H1 (cell line): ENCODE measurements around the gene YAP1. TPM values are rescaled to one million over a fixed set of nuclear protein-coding genes. Genes with fewer than 3 reads are reported as not detected.

Experiments
- CTCF ChIA-PET: fragments of 300-600 bp; sonication (Branson Sonifier 250); formaldehyde crosslinking; loops from one replicate; lab custom pipeline; 2021; ENCODE audit not compliant: partially characterized antibody; lab: Charles Lee
- POLR2A ChIA-PET: fragments of 300-600 bp; sonication (Branson Sonifier 250); formaldehyde crosslinking; loops from one replicate; lab custom pipeline; 2021; ENCODE audit warnings: inconsistent platforms; ENCODE audit not compliant: partially characterized antibody; lab: Charles Lee
- DNase-seq, 2 experiments: peaks; one replicate each; pipeline versions ENCODE4 v3.0.0 to v3.0.0-alpha.2; 2010 to 2022; ENCODE audit warnings: low spot score in 2 of 2, low read depth in 1 of 2, mixed read lengths in 1 of 2
- FAIRE-seq: peaks from 2 replicates; lab custom pipeline; 2011; peaks lifted over from hg19 to GRCh38; lab: Jason Lieb, UNC
- H2AFZ ChIP-seq: 2 replicates; pipeline ENCODE4 v1.8.1; 2012; ENCODE audit warnings: low read length, inconsistent platforms
- H2AK5ac ChIP-seq: 2 replicates; pipeline ENCODE4 v1.6.1; 2013; ENCODE audit warnings: low read depth, low read length
- H2BK120ac ChIP-seq: replicated peaks from 2 replicates; pipeline ENCODE3; 2013; ENCODE audit warnings: low read depth, low read length, inconsistent platforms
- H2BK12ac ChIP-seq: 2 replicates; pipeline ENCODE4 v1.6.1; 2013; ENCODE audit warnings: low read depth, low read length
- H2BK15ac ChIP-seq: 2 replicates; pipeline ENCODE4 v1.6.1; 2013; ENCODE audit warnings: low read length
- H2BK20ac ChIP-seq: 2 replicates; pipeline ENCODE4 v1.6.1; 2013; ENCODE audit warnings: low read length
- H2BK5ac ChIP-seq: 2 replicates; pipeline ENCODE4 v1.6.1; 2013; ENCODE audit warnings: low read depth, low read length
- H3K14ac ChIP-seq: 2 replicates; pipeline ENCODE4 v1.6.1; 2013; ENCODE audit warnings: inconsistent platforms; ENCODE audit not compliant: insufficient read length
- H3K18ac ChIP-seq: 2 replicates; pipeline ENCODE4 v1.6.1; 2013; ENCODE audit warnings: low read length; ENCODE audit errors: extremely low read depth
- H3K23ac ChIP-seq: 2 replicates; pipeline ENCODE4 v1.6.1; 2013; ENCODE audit warnings: inconsistent platforms; ENCODE audit not compliant: insufficient read length
- H3K23me2 ChIP-seq: 2 replicates; pipeline ENCODE4 v1.6.1; 2013; ENCODE audit warnings: low read depth, low read length
- H3K27ac ChIP-seq: 2 replicates; pipeline ENCODE4 v1.6.1; 2011; ENCODE audit warnings: low read depth, low read length, inconsistent platforms
- H3K27me3 ChIP-seq, 4 experiments: replicated peaks in 1 of 4; 1 replicate in 1 of 4; 2 replicates in 3 of 4; pipeline versions ENCODE4 v1.6.1 to v1.8.1; 2011 to 2013; ENCODE audit warnings: low read length in 3 of 4, mild to moderate bottlenecking in 3 of 4, inconsistent platforms in 2 of 4, mixed read lengths in 2 of 4, moderate library complexity in 1 of 4; ENCODE audit not compliant: control insufficient read depth in 3 of 4, insufficient read depth in 3 of 4; ENCODE audit errors: extremely low read depth in 1 of 4
- H3K36me3 ChIP-seq, 4 experiments: 2 replicates each; pipeline versions ENCODE4 v1.6.1 to v1.8.1; 2011 to 2013; ENCODE audit warnings: mild to moderate bottlenecking in 4 of 4, low read length in 3 of 4, moderate library complexity in 2 of 4, control low read depth in 1 of 4, inconsistent platforms in 1 of 4; ENCODE audit not compliant: insufficient read depth in 4 of 4, control insufficient read depth in 2 of 4
- H3K4ac ChIP-seq: replicated peaks from 2 replicates; pipeline ENCODE3; 2013; ENCODE audit warnings: low read length, low read depth, mixed read lengths, inconsistent platforms; ENCODE audit not compliant: insufficient read length
- H3K4me1 ChIP-seq, 4 experiments: replicated peaks in 1 of 4; 1 replicate in 1 of 4; 2 replicates in 3 of 4; pipeline versions ENCODE4 v1.6.1 to v1.8.1; 2011 to 2013; ENCODE audit warnings: low read length in 3 of 4, inconsistent platforms in 2 of 4, mixed read lengths in 1 of 4; ENCODE audit not compliant: insufficient read depth in 4 of 4, control insufficient read depth in 3 of 4
- H3K4me2 ChIP-seq, 2 experiments: 2 replicates each; pipeline versions ENCODE4 v1.6.1 to v1.8.1; 2011 to 2013; ENCODE audit warnings: low read depth in 2 of 2, low read length in 2 of 2, control low read depth in 1 of 2, inconsistent platforms in 1 of 2, mild to moderate bottlenecking in 1 of 2; ENCODE audit not compliant: insufficient read depth in 1 of 2
- H3K4me3 ChIP-seq, 4 experiments: fragments of 200-600, 300-600 bp in 1 of 4; sonication (generic), shearing (Covaris generic), sonication (Bioruptor Twin) in 1 of 4; 2 replicates each; pipeline versions ENCODE4 v1.5.1 to v1.8.1; 2011 to 2016; ENCODE audit warnings: low read length in 4 of 4, low read depth in 3 of 4, control low read depth in 2 of 4, inconsistent platforms in 2 of 4, mild to moderate bottlenecking in 2 of 4, mixed read lengths in 1 of 4, moderate library complexity in 1 of 4; ENCODE audit not compliant: insufficient read depth in 2 of 4; ENCODE audit errors: extremely low read depth in 1 of 4
- H3K56ac ChIP-seq: replicated peaks from 2 replicates; pipeline ENCODE3; 2013; ENCODE audit warnings: low read depth, mild to moderate bottlenecking, mixed read lengths, low read length, inconsistent platforms; ENCODE audit not compliant: insufficient read length
- H3K79me1 ChIP-seq: 2 replicates; pipeline ENCODE4 v1.6.1; 2013; ENCODE audit warnings: low read depth, low read length, control low read depth
- H3K79me2 ChIP-seq, 2 experiments: 2 replicates each; pipeline versions ENCODE4 v1.6.1 to v1.8.1; 2012 to 2013; ENCODE audit warnings: low read length in 2 of 2, mild to moderate bottlenecking in 2 of 2, inconsistent platforms in 1 of 2; ENCODE audit not compliant: insufficient read depth in 2 of 2, control insufficient read depth in 1 of 2
- H3K9ac ChIP-seq, 4 experiments: replicated peaks in 1 of 4; 1 replicate in 1 of 4; 2 replicates in 3 of 4; pipeline versions ENCODE4 v1.6.1 to v1.8.1; 2011 to 2013; ENCODE audit warnings: low read depth in 3 of 4, low read length in 3 of 4, control low read depth in 2 of 4, mild to moderate bottlenecking in 2 of 4, moderate library complexity in 2 of 4, inconsistent platforms in 1 of 4; ENCODE audit errors: extremely low read depth in 1 of 4
- H3K9me3 ChIP-seq, 2 experiments: 2 replicates each; pipeline versions ENCODE4 v1.6.1 to v1.8.1; 2012 to 2013; ENCODE audit warnings: mild to moderate bottlenecking in 2 of 2, moderate library complexity in 2 of 2, control low read depth in 1 of 2, inconsistent platforms in 1 of 2, low read depth in 1 of 2, low read length in 1 of 2, mixed read lengths in 1 of 2; ENCODE audit not compliant: insufficient read depth in 2 of 2
- H4K20me1 ChIP-seq, 2 experiments: replicated peaks in 1 of 2; 2 replicates each; pipeline versions ENCODE3 to v1.8.1; 2011 to 2013; ENCODE audit warnings: inconsistent platforms in 2 of 2, low read length in 2 of 2, mild to moderate bottlenecking in 1 of 2; ENCODE audit not compliant: insufficient read depth in 2 of 2, control insufficient read depth in 1 of 2
- H4K5ac ChIP-seq: 2 replicates; pipeline ENCODE4 v1.6.1; 2013; ENCODE audit warnings: low read length, low read depth, mixed read lengths, inconsistent platforms; ENCODE audit not compliant: insufficient read length
- H4K8ac ChIP-seq: 2 replicates; pipeline ENCODE4 v1.8.0; 2013; ENCODE audit warnings: mild to moderate bottlenecking, moderate library complexity, low read length, inconsistent platforms; ENCODE audit not compliant: insufficient read depth; ENCODE audit errors: extremely low read depth
- H4K91ac ChIP-seq: replicated peaks from 2 replicates; pipeline ENCODE3; 2013; ENCODE audit warnings: low read length, mixed read lengths, inconsistent platforms; ENCODE audit not compliant: insufficient read length
- CEBPB ChIP-seq: IDR thresholded peaks from 2 replicates; pipeline ENCODE4 v1.6.1; 2012; ENCODE audit warnings: low read depth, low read length
- SIRT6 ChIP-seq: IDR thresholded peaks from one replicate; pipeline ENCODE4 v1.7.1; 2012; ENCODE audit warnings: low read length, inconsistent platforms
- WGBS, 2 experiments: shearing (Covaris generic) in 1 of 2; methylation state at CpG; one replicate each; pipeline versions ENCODE4 v1.1.6 to v1.1.7; 2013 to 2015; ENCODE audit warnings: low lambda C conversion rate in 2 of 2, mixed read lengths in 2 of 2, inconsistent platforms in 1 of 2, low coverage in 1 of 2, missing lambda C conversion rate in 1 of 2; ENCODE audit not compliant: insufficient replicate concordance in 2 of 2, insufficient coverage in 1 of 2, insufficient read length in 1 of 2; ENCODE audit errors: extremely low coverage in 1 of 2, missing lambda C conversion rate in 1 of 2; 5-methylcytosine and 5-hydroxymethylcytosine counted together
- polyA plus RNA-seq, 7 experiments: library from polyadenylated mRNA; depleted of rRNA in 3 of 7; stranded (reverse) in 5 of 7; unstranded in 2 of 7; fragments of >200 nt in 5 of 7; fragments of 200-250 nt in 2 of 7; gene quantifications; 1 replicate in 5 of 7; 2 replicates in 1 of 7; 4 replicates in 1 of 7; pipeline versions ENCODE4 v1.2.1 to v1.2.3, GENCODE V29; 2011 to 2013; ENCODE audit warnings: missing spikeins in 2 of 7, mixed read lengths in 2 of 7
- total RNA-seq: library from RNA; stranded (reverse); fragmentation: NEBNext Ultra II Directional; extraction: Animal tissue kit (Norgen Biotek cat#: 25700); gene quantifications from 2 replicates; pipeline ENCODE4 v1.2.1, GENCODE V29; 2021

Gene YAP1
- total and polyA plus RNA-seq, 2 of the 8 experiments (the other 6 are each of a cell fraction or from before 2014, with no cell fraction given), result 62.0 to 108 TPM

GRCh38 chr11:102119997-102120396 lies 9.8 kb downstream of the YAP1 start:
- Histone ChIP-seq H3K4me2 (peak overlapping the region; percentile 22 to 29; a peak in 3 of 4 replicates), H3K23ac (no peak overlapping the region), H3K36me3 (peaks cover 0 to 8% (median 0%) of the 10 kb centered on the region in 4 experiments; a peak in 1 of 8 replicates), H3K9ac (no peak overlapping the region), H3K4ac (no peak overlapping the region), H4K8ac (no peak overlapping the region), H2BK12ac (no peak overlapping the region), H3K4me1 (peaks cover 0 to 35% (median 4%) of the 10 kb centered on the region in 4 experiments; a peak in 5 of 7 replicates), H3K18ac (no peak overlapping the region; the same call in 1 of the 2 replicates), H3K79me1 (peaks cover 5% of the 10 kb centered on the region; the same call in 1 of the 2 replicates), H2BK5ac (no peak overlapping the region), H3K9me3 (no peaks in the 10 kb centered on the region), H3K23me2 (no peaks in the 10 kb centered on the region; the same call in 1 of the 2 replicates), H3K27ac (no peak overlapping the region), H4K20me1 (peaks cover 0 to 3% of the 10 kb centered on the region in 2 experiments), H3K4me3 (peak overlapping the region in 1 of 4 experiments; percentile 13; a peak in 1 of 8 replicates), H2BK120ac (no peak overlapping the region), H3K79me2 (peaks cover 9 to 87% of the 10 kb centered on the region in 2 experiments; a peak in 3 of 4 replicates), H2AFZ (no peak overlapping the region), H3K14ac (no peak overlapping the region), H4K5ac (no peak overlapping the region), H4K91ac (no peak overlapping the region), H2BK20ac (no peak overlapping the region), H2AK5ac (no peak overlapping the region), H3K56ac (no peak overlapping the region), H3K27me3 (no peaks in the 10 kb centered on the region), H2BK15ac (no peak overlapping the region)
- 58% methylated on average over 4 of the region's 4 CpGs; no CpG with 5 or more reads in 1 of the 2 experiments for WGBS, 2 experiments
- ChIA-PET CTCF (interaction anchor here (0.6 to 1.9 kb wide), 3 partner anchors 149 to 397 kb away, joined by 3 to 4 read pairs (median 4); no protein-coding TSS in a partner anchor), POLR2A (interaction anchor here (0.6 to 2.6 kb wide), 6 partner anchors 9 to 352 kb away, joined by 3 to 7 read pairs (median 4); no protein-coding TSS in a partner anchor)
- DNase-seq (no peak), FAIRE-seq (peak; percentile 36)
- TF ChIP-seq SIRT6 (no peak), CEBPB (0 out of 2 replicates have a peak, but pooled peaks have one; percentile 15)
